ENCODE measurements around the gene TRAPPC4.

DNA sequence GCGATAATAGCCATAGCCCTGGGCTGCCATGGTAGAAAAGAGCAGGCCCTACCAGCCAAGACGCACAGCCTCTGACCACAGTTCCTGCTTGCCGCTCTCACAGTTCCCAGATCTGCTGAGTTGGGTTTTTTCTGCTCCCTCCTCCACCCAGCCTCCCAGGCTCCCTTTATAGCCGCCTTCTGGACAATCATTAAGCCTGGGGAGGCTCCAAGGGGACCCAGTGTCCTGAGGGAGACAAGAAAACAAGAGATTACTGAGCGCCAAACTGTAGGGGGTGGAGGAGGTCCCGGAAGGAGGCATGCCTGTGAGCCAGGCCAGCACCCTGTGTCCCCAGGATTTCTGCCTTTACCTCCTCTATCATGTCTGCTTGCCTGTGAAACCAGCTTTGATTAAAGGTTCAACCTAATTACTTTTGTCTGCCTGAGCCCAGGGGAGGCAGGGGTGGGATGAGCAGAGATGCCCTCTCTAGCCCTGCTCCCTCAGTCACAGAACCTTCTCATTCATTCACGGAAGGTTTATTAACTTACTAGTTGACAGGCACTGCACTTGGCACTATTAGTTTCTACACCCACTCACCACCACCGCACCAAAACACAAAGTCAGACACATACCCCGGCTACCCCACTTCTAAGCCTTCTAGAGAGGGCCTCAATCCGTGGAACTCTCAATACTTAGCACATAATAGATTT, 10.9 kb downstream of the TRAPPC4 start:
- TF ChIP-seq POLR2A (IDR thresholded peaks at IDR 0.05) = no peak
- TF ChIP-seq, protein P1, sequence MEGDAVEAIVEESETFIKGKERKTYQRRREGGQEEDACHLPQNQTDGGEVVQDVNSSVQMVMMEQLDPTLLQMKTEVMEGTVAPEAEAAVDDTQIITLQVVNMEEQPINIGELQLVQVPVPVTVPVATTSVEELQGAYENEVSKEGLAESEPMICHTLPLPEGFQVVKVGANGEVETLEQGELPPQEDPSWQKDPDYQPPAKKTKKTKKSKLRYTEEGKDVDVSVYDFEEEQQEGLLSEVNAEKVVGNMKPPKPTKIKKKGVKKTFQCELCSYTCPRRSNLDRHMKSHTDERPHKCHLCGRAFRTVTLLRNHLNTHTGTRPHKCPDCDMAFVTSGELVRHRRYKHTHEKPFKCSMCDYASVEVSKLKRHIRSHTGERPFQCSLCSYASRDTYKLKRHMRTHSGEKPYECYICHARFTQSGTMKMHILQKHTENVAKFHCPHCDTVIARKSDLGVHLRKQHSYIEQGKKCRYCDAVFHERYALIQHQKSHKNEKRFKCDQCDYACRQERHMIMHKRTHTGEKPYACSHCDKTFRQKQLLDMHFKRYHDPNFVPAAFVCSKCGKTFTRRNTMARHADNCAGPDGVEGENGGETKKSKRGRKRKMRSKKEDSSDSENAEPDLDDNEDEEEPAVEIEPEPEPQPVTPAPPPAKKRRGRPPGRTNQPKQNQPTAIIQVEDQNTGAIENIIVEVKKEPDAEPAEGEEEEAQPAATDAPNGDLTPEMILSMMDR (IDR thresholded peaks at IDR 0.05) = no peak
